Measurements from ENCODE around the gene HAND1. TPM values are rescaled to one million over a fixed set of nuclear protein-coding genes. Genes with fewer than 3 reads are reported as not detected.

The HAND1 gene
- total RNA-seq, 4 donors from 2014 or later: not detected

DNA sequence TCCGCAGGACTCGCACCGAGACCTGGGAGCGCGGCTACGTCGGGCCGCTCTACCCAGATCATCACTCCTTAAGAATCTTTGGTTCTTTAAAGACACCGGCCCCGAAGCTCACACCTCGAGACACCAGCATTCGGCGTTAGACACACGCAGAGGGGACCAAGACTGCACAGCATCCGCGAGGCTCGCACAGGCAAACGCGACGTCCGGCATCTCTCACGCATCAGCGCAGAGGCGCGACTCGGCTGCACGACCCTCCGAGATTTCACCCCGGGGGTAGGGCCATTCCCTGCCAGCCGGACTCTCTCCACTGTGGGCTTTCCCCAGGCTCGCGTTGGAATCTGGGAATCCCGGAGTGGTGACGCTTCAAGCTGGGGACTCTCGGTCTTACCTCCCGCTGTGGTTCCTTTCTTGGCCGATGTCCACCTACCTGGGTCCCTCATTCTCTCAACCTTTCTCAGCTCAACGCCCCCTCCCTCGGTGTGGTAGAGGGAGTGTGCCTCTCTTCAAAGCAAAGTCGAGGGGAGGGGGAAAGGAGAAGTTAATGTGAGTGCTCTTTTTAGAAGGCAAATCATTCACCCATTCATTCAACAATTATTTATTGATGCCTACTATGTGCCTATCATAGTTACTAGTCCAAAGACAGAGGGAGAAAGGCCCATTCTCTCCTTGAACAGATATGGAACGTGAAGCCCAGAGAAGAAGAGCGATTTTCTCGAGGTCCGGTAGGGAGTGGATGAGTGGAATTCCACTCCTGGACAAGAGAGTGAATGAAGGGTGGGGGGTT lies 1.3 kb upstream of the HAND1 start:
- H3K4me1 ChIP-seq: peaks cover 52 to 79% (median 67%) of the 10 kb centered on the region in 4 donors
- no peak overlapping the region for H3K27ac ChIP-seq (replicated peaks in 1 of 4)

GRCh38 chr5:154478752-154479159 lies 729 bp upstream of the HAND1 start:
- intact Hi-C loops (cut with DNase I): no loop called here
- WGBS: 7% methylated on average over 9 of the region's 27 CpGs
- TF ChIP-seq CTCF (IDR thresholded peaks at IDR 0.05): no peak
- TF ChIP-seq EP300 (IDR thresholded peaks at IDR 0.05): no peak
- TF ChIP-seq POLR2A (IDR thresholded peaks at IDR 0.05; ENCODE audit: low read depth): no peak
- Histone ChIP-seq H3K9me3 (no peaks in the 10 kb centered on the region), H3K4me3 (peak overlapping the region; percentile 11 to 42 (median 40)), H3K4me1 (peaks cover 53 to 78% (median 68%) of the 10 kb centered on the region in 4 donors), H3K27ac (replicated peaks in 1 of 4) (no peak overlapping the region), H3K27me3 (peaks cover 28 to 100% (median 99%) of the 10 kb centered on the region in 4 donors), H3K36me3 (no peaks in the 10 kb centered on the region)
- no peak for DNase-seq (ENCODE audit: extremely low spot score)

More for the DNA sequence above, 1.3 kb upstream of the HAND1 start:
- H3K27me3 ChIP-seq: peaks cover 26 to 100% (median 99%) of the 10 kb centered on the region in 4 donors
- no peaks in the 10 kb centered on the region for H3K9me3 ChIP-seq
- 2% methylated on average over 11 of the region's 44 CpGs for WGBS
- peak overlapping the region in 3 of 4 donors; percentile 11 to 42 (median 38) for H3K4me3 ChIP-seq
- no peak for DNase-seq (ENCODE audit: extremely low spot score)
- no peak for TF ChIP-seq POLR2A (IDR thresholded peaks at IDR 0.05; ENCODE audit: low read depth)
- TF ChIP-seq POLR2AphosphoS5 (IDR thresholded peaks at IDR 0.05): no peak
- no peak for TF ChIP-seq EP300 (IDR thresholded peaks at IDR 0.05)
- no peak for TF ChIP-seq CTCF (IDR thresholded peaks at IDR 0.05)
- H3K36me3 ChIP-seq: no peaks in the 10 kb centered on the region
- intact Hi-C loops (cut with DNase I): no loop called here

DNA sequence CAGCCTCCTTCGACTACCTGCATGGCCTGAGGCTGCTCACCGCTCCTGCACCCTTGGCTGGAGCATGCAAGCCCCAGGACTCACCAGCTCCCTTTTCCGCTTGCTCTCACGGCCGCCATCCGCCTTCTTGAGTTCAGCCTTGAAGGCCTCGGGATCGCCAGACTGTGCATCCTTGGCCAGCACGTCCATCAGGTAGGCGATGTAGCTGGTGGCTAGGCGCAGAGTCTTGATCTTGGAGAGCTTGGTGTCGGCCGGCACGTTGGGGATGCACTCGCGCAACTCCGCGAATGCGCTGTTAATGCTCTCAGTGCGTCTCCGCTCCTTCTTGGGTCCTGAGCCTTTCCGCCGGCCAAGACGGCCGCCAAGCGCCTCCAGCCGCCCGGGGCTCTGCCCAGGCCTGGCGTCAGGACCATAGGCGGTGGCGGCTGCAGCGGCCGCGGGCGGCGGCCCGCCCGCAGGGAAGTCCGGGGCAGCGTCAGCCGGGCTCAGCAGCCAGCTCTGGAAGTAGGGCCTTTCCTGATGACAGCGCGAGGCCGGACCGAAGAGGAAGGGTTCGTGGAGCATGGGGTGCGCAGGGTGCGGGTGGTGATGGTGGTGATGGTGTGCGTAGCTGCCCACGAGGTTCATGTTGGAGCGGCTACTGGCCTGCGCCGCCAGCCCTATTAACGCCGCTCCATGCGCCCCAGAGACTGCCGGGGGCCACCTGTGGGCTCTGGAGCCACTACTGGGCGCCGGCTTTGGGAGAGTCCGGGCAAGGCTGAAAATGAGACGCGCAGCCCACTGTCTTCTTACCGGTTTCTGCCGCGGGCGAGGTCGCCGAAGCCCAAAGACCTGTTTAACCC lies 424 bp downstream of the HAND1 start:
- H3K4me1 ChIP-seq: peaks cover 62 to 78% (median 70%) of the 10 kb centered on the region in 4 donors
- H3K4me3 ChIP-seq: peak overlapping the region; percentile 38 to 50 (median 42)
- no peaks in the 10 kb centered on the region for H3K36me3 ChIP-seq
- H3K27ac ChIP-seq (replicated peaks in 1 of 4): no peak overlapping the region
- DNase-seq (ENCODE audit: extremely low spot score): no peak
- 5% methylated on average over 27 of the region's 68 CpGs for WGBS
- H3K9me3 ChIP-seq: no peaks in the 10 kb centered on the region
- TF ChIP-seq CTCF (IDR thresholded peaks at IDR 0.05) (no peak), POLR2AphosphoS5 (IDR thresholded peaks at IDR 0.05) (no peak), EP300 (IDR thresholded peaks at IDR 0.05) (no peak), POLR2A (IDR thresholded peaks at IDR 0.05; ENCODE audit: low read depth) (no peak)
- H3K27me3 ChIP-seq: peaks cover 33 to 100% (median 99%) of the 10 kb centered on the region in 4 donors
- intact Hi-C loops (cut with DNase I): no loop called here

DNA sequence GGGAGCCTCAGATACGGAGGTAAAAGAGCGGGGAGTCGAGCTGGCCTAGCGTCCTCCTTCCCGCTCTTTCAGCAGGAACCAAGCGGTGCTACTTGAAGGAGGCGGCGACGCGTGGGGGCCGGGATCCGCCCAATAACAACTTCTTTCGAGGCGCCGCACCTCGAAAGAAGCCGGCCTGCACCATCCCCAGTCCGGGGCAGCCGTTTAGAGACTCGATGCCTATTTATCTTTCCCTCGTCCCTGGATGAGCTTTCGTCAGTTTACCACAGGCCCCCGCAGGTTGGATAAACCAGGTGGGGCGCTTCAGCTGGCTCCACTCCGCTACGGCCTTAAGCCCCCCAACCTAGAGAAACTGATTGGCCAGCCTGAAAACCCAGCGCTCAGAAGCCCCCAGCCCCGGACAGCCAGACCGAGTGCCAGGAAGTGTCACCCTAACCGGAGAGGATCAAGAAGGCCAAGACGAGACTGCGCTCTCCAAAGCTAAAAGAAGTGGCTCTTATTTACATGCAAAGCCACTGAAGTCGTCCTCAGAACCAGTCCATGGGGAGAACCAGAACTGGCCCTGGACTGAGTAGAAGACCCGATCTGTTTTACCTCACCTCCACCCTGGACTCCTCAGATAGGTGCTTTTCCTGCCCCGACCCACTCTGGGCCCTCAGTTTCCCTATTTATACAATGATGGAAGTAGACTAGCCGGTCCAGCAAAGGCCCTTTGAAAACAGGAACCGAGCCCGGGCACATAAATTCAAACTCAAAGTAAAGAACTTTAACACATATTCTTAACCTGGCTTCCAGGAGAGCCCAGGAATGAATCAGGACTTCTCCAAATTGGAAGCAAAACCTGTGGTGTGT lies 1.4 kb downstream of the HAND1 start:
- peaks cover 63 to 76% (median 67%) of the 10 kb centered on the region in 4 donors for H3K4me1 ChIP-seq
- H3K27me3 ChIP-seq: peaks cover 33 to 100% (median 99%) of the 10 kb centered on the region in 4 donors
- WGBS: 5% methylated on average over 27 of the region's 38 CpGs
- no peaks in the 10 kb centered on the region for H3K9me3 ChIP-seq
- DNase-seq (ENCODE audit: extremely low spot score): no peak
- intact Hi-C loops (cut with DNase I): no loop called here
- H3K4me3 ChIP-seq: peak overlapping the region in 2 of 4 donors; percentile 41 to 50
- H3K36me3 ChIP-seq: no peaks in the 10 kb centered on the region
- no peak overlapping the region for H3K27ac ChIP-seq (replicated peaks in 1 of 4)
- TF ChIP-seq POLR2A (IDR thresholded peaks at IDR 0.05; ENCODE audit: low read depth): no peak
- TF ChIP-seq EP300 (IDR thresholded peaks at IDR 0.05): no peak
- no peak for TF ChIP-seq CTCF (IDR thresholded peaks at IDR 0.05)
- TF ChIP-seq POLR2AphosphoS5 (IDR thresholded peaks at IDR 0.05): no peak

Measured in esophagus muscularis mucosa (tissue), 4 donors.